Mesenteric fat pad (tissue), 1 donor: ENCODE data around the gene ADCY4. TPM values are rescaled to one million over a fixed set of nuclear protein-coding genes. Genes with fewer than 3 reads are reported as not detected.
"Not testable (repeated sequence)": the region's sequence is repeated elsewhere in the genome, so short reads cannot be mapped to it uniquely, and the experiment has no call there.

ENCODE experiments used
- DNase-seq: peaks from one replicate; pipeline ENCODE4 v3.0.0-alpha.2; 2020; ENCODE audit warnings: low spot score
- total RNA-seq: library from RNA; stranded (reverse); fragmentation: NEBNext Ultra II Directional; extraction: Animal tissue kit (Norgen Biotek cat#: 25700); gene quantifications from one replicate; pipeline ENCODE4 v1.2.1, GENCODE V29; 2021
- donor health status: DM: yes; HTN: yes; CAD: no.

ADCY4 gene
- total RNA-seq, 1 donor from 2014 or later: 59.6 TPM

DNA sequence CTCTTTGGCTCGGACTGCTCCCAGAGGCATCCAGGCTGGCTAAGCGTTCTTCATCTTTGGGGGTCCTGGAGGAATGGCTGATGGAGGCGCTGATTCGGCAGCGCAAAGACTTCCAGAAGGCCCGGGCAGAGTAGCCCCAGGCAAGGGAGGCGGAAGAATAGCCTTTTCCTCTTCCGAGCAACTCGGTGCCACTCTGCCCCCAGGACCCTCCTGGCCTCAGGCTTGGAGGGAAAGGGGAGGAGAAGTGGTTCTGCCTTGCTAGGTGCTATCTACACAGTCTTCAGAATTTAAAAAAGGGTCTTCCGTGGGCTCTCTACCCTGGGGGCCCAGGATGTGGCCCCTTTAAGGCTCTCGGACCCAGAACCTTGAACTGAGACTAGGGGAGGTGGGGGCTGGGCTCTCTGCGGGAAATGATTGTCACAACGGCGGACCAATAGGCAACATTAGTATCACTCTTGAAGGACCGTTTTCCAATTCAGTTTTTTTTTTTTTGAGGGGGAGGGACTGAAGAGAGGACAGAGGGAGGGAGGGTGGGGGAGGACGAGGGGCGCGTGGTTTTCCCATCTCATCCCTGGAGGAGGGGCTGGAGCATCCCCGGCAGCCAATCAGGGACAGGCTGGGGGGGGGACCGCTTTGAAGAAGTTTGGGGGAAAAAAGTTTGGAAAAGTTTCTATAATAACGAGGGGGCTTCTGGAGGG is 32.8 kb upstream of the ADCY4 start, which contains the start of gene NFATC4:
Gene NFATC4 (plus strand): TSS at position 671 of the 698 bp plus-strand sequence. CDS start 157 bp downstream, outside the sequence.
- no peak for DNase-seq

DNA sequence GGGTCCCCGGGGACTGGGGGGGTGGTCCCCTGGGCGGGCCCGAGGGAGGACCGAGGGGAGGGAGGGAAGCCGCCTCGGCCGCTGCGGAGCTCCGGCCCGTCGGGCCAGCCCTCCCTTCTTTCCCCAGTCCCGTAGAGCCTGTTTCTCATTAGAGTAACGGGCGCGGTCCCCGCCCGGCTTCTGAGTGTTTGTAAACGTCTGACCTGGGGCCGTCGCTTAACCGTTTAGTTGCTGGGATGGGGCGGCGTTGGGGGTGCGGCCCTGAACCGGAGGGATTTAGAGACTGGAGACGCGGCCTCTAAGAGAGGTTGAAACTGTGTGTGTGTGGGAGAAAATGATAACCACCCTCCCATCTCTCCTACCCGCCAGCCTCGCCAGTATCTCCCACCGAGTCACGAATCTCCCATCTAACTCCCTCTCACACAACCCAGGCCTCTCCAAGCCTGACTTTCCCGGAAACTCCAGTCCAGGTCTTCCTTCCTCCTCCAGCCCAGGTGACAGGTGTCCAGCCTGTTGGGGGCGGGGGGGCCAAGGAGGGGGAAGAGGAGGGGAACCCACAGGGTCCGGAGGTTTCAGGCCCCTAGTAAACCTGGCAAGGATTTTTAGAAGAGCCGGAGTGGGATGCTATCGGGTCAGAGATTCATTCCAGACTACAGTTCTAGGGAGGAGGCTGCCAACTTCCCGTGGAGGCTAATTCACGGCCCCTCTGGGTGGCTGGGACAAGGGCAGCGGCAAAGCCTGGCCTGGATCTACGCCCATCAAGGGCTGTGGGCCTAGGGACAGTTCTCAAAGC is 32.0 kb upstream of the ADCY4 start:
- DNase-seq: peak; percentile 95

DNA sequence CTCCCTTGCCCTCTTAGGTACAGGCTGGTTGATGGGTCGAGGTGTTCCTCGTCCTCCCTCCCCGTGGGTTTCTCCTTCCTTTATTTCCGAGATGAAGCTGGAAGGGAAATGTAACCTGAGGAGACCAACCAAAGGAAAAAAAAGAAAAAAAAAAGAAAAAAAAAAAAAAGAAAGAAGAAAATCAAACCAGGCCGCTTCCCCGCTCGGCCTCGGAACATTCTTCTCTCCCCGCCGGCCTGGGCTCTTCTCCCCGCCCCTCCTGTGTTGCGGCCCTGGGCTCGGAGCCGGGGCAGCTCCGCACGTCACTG is 31.5 kb upstream of the ADCY4 start:
- no peak for DNase-seq

DNA sequence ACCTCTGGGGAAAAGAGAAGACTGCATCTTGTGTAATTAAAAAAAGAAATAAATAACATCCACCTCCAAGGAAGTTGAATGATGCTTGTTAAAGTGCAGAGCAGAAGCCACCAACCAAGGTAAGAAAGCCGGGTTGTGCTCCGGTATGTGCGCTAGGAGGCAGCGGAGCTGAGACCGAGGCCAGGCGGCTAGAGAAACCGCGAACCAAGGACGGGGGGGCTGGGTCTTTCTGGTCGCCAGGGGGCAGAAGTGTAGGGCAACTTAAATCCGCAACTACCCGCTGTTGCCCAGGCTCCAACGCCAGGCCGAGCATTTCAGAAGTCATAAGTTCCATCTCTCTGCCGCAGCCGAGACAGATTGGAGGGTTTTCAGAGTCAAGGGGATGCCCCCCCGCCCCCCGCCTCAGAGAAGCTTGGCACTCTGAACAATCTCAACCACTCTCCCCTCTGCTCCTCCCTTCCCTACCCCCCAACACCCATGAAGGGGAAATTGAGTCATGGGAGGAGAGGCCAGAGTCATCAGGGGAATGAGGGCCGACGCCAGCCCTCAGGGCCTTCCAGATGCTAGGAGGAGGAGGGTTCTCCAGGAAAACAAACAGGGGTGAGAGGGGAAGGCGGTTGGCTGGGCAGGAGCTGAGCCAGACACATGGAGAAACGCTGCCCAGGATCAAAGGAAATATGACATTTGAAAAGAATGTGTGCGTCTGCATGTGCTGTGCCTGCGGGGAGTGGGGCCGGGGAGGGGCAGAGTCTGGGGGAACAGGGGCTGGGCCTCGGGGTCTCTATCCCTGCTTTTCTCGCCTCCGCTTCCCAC is 30.9 kb upstream of the ADCY4 start:
- DNase-seq: peak; percentile 94

GRCh38 chr14:24364841-24365240 is 30.0 kb upstream of the ADCY4 start:
- no peak for DNase-seq

DNA sequence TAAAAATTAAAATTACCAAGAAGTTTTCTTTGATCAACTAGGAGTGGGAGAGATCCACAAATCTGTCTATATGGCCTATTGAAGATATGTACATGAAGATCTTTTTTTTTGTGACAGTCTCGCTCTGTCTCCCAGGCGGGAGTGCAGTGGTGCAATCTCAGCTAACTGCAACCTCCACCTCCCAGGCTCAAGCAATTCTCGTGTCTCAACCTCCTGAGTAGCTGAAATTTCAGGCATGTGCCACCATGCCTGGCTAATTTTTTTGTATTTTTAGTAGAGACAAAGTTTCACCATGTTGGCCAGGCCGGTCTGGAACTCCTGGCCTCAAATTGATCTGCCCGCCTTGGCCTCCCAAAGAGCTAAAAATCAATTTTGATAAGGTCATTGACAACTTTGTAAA is 28.5 kb upstream of the ADCY4 start:
- no peak for DNase-seq

- no peak for DNase-seq
Measured at GRCh38 chr14:24362241-24362960, 27.5 kb upstream of the ADCY4 start.

DNA sequence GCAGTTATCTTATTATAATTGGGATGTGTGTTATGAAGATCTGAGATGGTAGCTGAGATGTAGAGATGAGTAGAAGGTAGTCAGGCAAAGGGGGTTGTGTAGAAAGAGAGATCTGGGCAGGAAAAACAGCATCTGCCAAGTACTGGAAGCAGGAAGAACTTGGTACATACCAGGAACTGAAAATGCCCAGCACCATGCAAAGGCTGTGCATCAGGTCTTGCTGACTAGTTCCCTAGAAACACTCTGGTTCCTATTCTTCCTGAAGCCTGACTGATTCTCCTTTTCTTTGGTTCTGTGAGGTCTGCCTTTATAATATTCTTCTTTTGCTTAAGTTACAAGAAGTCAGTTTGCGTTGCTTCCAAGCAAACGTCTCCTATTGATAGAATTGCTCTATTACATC is 26.5 kb upstream of the ADCY4 start:
- no peak for DNase-seq

DNA sequence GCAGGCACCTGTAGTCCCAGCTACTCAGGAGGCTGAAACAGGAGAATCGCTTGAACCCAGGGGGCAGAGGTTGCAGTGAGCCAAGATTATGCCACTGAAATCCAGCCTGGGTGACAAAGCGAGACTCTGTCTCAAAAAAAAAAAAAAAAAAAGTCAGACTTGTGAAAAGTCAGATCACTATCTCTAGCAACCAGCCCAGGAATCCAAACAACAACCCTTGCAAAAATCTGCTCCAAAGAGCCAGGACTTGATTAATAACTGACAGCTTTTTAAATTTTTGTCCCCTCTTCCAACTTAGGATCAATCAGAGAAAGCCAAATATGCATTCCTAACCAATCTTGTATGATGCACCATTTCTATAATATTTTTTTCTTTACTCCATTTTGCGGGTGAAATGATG is 25.4 kb upstream of the ADCY4 start:
- no peak for DNase-seq

DNA sequence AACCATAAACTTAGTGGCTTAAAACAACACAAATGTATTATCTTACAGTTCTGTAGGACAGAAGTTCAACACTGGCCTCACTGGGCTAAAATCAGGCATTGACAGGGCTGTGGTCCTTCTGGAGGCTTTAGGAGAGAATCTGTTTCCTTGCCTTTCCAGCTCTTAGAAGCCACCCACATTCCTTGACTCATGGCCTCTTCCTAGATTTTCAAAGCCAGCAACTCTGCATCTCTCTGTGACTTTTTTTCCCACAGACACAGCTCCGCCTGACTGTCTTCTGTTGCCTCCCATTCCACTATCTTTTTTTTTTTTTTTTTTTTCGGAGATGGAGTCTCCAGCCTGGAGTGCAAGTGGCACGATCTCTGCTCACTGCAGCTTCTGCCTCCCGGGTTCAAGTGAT is 21.3 kb upstream of the ADCY4 start:
- DNase-seq: no peak

- DNase-seq: no peak
Measured at GRCh38 chr14:24355009-24355408, 20.1 kb upstream of the ADCY4 start.

- DNase-seq: not testable (repeated sequence)
Measured at GRCh38 chr14:24354482-24354825, 19.6 kb upstream of the ADCY4 start.

GRCh38 chr14:24353559-24354481 is 18.9 kb upstream of the ADCY4 start:
- DNase-seq: no peak

GRCh38 chr14:24351517-24351916 is 16.6 kb upstream of the ADCY4 start:
- no peak for DNase-seq

DNA sequence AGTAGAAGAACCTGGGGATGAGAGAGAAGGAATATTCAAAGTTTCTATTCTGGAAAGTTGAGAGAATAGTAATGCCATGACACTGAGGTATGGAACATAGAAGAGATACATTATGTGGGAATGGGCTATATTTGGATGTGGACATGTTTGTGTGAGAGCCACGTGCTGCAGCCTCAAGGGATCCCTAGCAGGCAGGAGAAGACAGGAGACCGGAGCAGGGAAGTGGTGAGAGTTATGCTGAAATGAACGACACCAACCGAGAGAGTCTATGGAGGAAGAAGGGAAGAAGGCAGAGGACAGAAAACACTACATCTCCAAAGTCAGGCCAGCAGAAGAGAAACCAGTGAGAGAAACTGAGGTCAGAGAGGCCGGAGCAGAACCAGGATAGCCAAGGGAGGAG is 14.9 kb upstream of the ADCY4 start:
- DNase-seq: no peak

GRCh38 chr14:24348186-24348585 is 13.3 kb upstream of the ADCY4 start:
- no peak for DNase-seq

DNA sequence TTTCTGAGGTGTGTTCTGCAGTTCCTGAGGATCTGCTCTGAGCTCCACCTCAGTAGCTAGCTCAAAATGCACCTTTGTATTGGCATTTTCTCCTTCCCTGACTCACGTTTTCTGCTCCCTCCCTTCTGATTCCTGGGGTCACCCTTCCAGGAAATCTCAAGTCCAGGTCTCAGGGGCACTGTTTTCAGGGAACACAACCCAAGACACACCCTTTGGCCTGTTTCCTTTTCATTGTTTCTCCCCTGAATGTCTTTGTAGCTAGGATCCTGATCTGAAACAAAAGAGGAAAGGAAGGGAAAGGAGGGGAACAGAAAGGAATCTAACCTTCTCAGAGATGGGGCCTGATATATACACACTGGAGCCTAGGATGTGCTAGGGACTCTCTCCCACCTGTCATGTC is 12.3 kb upstream of the ADCY4 start:
- DNase-seq: no peak

DNA sequence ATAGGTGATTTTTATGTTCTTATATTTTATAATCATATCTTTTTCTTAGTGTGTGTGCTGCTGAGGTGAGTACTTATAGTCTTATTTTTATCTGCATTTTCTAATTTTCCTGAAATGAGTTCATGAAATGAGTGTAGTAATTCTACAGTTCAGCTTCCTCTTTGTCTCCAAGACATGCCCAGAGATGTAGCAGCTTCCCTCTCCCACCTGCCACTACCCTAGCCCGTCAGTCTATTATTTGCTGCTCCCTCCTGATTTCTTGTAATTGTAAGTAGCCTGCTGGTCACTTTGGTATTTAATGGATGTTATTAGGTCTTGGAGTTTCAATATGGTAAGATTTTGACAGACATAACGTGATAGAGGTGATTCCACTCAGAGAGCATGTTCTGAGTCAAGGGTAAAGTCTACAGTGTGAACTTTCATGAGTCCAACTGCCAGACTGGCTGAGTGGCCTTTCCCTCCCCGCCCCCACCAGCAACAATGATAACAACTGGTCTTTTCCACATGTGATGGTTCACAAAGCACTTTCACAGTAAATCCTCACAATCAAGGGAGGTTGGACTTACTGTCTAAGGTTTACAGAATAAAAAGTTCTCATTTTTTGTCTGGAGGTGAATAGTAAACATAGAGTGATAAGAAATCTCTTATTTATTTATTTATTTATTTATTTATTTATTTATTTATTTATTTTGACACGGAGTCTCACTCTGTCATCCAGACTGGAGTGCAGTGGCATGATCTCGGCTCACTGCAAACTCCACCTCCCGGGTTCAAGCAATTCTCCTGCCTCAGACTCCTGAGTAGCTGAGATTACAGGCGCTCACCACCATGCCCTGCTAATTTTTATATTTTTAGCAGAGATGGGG is 9.2 kb upstream of the ADCY4 start:
- DNase-seq: no peak

DNA sequence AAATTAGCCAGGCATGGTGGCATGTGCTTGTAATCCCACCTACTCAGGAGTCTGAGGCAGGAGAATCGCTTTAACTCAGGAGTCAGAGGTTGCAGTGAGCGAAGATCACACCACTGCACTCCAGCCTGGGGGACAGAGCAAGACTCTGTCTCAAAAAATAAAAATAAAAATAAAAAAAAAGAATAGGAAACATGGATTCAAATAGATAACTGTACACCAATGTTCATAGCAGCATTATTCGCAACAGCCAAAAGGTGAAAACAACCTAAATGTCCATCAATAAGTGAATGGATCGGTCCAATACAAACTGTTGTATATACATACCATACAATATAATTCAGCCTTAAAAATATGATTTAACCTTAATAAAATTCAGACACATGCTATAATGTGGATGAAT is 8.0 kb upstream of the ADCY4 start:
- no peak for DNase-seq
